HUES64 (cell line): ENCODE results near the gene TSEN34.
"Not testable (repeated sequence)": the region's sequence is repeated elsewhere in the genome, so short reads cannot be mapped to it uniquely, and the experiment has no call there.

Experiments used
- H3K27ac ChIP-seq: 2 replicates; pipeline ENCODE4 v1.7.0; 2013; ENCODE audit warnings: low read depth, low read length, inconsistent platforms
- H3K27me3 ChIP-seq: 2 replicates; pipeline ENCODE4 v1.6.1; 2013; ENCODE audit warnings: mild to moderate bottlenecking, low read length; ENCODE audit not compliant: insufficient read depth
- H3K36me3 ChIP-seq: 2 replicates; pipeline ENCODE4 v1.6.1; 2013; ENCODE audit warnings: mild to moderate bottlenecking, low read length; ENCODE audit not compliant: insufficient read depth
- H3K4me1 ChIP-seq: 2 replicates; pipeline ENCODE4 v1.6.1; 2013; ENCODE audit warnings: mild to moderate bottlenecking, low read length, moderate library complexity; ENCODE audit not compliant: insufficient read depth
- H3K4me3 ChIP-seq: 2 replicates; pipeline ENCODE4 v1.5.1; 2013; ENCODE audit warnings: mild to moderate bottlenecking, low read length, moderate library complexity
- H3K9ac ChIP-seq: 2 replicates; pipeline ENCODE4 v1.6.1; 2013; ENCODE audit warnings: mild to moderate bottlenecking, low read depth, low read length
- H3K9me3 ChIP-seq: 2 replicates; pipeline ENCODE4 v1.6.1; 2013; ENCODE audit warnings: low read depth, low read length; ENCODE audit not compliant: insufficient read depth
- WGBS: fragments of 150-250, 120-280 bp; methylation state at CpG from one replicate; pipeline ENCODE4 v1.1.7; 2013; ENCODE audit warnings: missing lambda C conversion rate; 5-methylcytosine and 5-hydroxymethylcytosine counted together

Gene TSEN34

GRCh38 chr19:54162884-54163283 is 28.2 kb upstream of the TSEN34 start:
- Histone ChIP-seq H3K9me3 (no peaks in the 10 kb centered on the region), H3K27me3 (no peaks in the 10 kb centered on the region), H3K9ac (no peak overlapping the region), H3K27ac (no peak overlapping the region), H3K36me3 (0 out of 2 replicates have a peak, but pooled peaks cover 2% of the 10 kb centered on the region), H3K4me1 (peaks cover 11% of the 10 kb centered on the region; the same call in 1 of the 2 replicates), H3K4me3 (peak overlapping the region; percentile 63)
- WGBS = 92% methylated on average over 14 of the region's 14 CpGs

DNA sequence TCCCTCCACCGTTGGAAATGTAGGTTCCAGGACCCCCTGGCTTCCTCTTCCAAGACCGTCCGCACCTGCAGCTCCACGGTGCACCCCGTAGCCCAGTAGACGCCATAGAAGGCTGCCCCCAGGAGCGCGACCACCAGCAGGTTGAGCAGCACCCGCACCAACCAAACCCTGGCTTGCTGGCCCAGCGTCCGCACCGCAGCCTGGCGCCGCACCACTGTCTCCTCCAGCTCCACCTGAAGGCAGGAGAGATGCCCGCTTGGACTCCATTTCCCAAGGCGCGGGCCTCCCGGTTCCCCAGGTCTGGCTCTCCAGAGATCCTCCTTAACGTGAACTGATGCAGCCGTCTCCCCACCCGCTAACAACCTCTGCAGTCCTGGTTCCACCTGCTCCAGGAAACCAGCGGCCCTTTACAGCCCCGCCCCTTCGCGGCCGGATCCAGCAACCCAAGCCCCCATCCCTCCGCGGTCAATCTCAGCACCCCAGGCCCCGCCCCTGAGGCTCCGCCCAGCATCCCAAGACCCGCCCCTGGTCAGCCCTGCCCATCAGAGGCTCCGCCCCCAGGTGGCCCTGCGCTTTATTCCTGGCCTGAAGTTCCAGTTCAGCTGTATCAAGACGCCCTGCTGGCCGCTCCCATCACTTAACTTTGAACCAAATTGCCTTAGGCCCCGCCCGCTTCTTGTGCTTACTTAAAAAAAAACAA is 26.6 kb upstream of the TSEN34 start:
- Histone ChIP-seq H3K9me3 (no peaks in the 10 kb centered on the region), H3K4me1 (0 out of 2 replicates have a peak, but pooled peaks cover 6% of the 10 kb centered on the region), H3K27ac (no peak overlapping the region), H3K27me3 (no peaks in the 10 kb centered on the region), H3K4me3 (peak overlapping the region; percentile 43), H3K9ac (no peak overlapping the region), H3K36me3 (no peaks in the 10 kb centered on the region)
- WGBS = 33% methylated on average over 35 of the region's 37 CpGs

GRCh38 chr19:54165222-54165621 is 25.9 kb upstream of the TSEN34 start:
- no peaks in the 10 kb centered on the region for H3K27me3 ChIP-seq
- WGBS = 91% methylated on average over 25 of the region's 25 CpGs
- H3K4me1 ChIP-seq = 0 out of 2 replicates have a peak, but pooled peaks cover 6% of the 10 kb centered on the region
- H3K9ac ChIP-seq = no peak overlapping the region
- H3K27ac ChIP-seq = no peak overlapping the region
- H3K4me3 ChIP-seq = no peak overlapping the region
- no peaks in the 10 kb centered on the region for H3K36me3 ChIP-seq
- no peaks in the 10 kb centered on the region for H3K9me3 ChIP-seq

GRCh38 chr19:54168174-54168917 is 22.8 kb upstream of the TSEN34 start:
- Histone ChIP-seq H3K4me1 (no peaks in the 10 kb centered on the region), H3K36me3 (no peaks in the 10 kb centered on the region), H3K9me3 (no peaks in the 10 kb centered on the region), H3K4me3 (no peak overlapping the region), H3K9ac (no peak overlapping the region), H3K27ac (no peak overlapping the region), H3K27me3 (no peaks in the 10 kb centered on the region)
- WGBS = 34% methylated on average over 25 of the region's 25 CpGs

- Histone ChIP-seq H3K9me3 (no peaks in the 10 kb centered on the region), H3K4me3 (no peak overlapping the region), H3K27me3 (no peaks in the 10 kb centered on the region), H3K36me3 (no peaks in the 10 kb centered on the region), H3K9ac (no peak overlapping the region), H3K27ac (no peak overlapping the region), H3K4me1 (no peaks in the 10 kb centered on the region)
- WGBS = 92% methylated on average over 21 of the region's 21 CpGs
These were observed 21.9 kb upstream of the TSEN34 start for GRCh38 chr19:54169149-54169740.

- H3K9me3 ChIP-seq, H3K27me3 ChIP-seq, H3K27ac ChIP-seq, H3K4me3 ChIP-seq, H3K4me1 ChIP-seq, H3K36me3 ChIP-seq, H3K9ac ChIP-seq: not testable (repeated sequence)
- WGBS = 83% methylated on average over 18 of the region's 23 CpGs
These were observed 19.2 kb upstream of the TSEN34 start for GRCh38 chr19:54171736-54172431.

- no peaks in the 10 kb centered on the region for H3K27me3 ChIP-seq
- peaks cover 9% of the 10 kb centered on the region; the same call in 1 of the 2 replicates for H3K36me3 ChIP-seq
- H3K4me1 ChIP-seq = no peaks in the 10 kb centered on the region
- peak within 1 kb of the TSS; percentile 31; the same call in 1 of the 2 replicates for H3K27ac ChIP-seq
- H3K9me3 ChIP-seq = no peaks in the 10 kb centered on the region
- H3K4me3 ChIP-seq = peak within 1 kb of the TSS; percentile 55
- peak within 1 kb of the TSS; percentile 41 for H3K9ac ChIP-seq
- 28% methylated on average over 13 of the region's 13 CpGs for WGBS
These were observed 18.4 kb upstream of the TSEN34 start, which contains the start of gene TMC4 for GRCh38 chr19:54172471-54173358. Gene TMC4, minus strand, starts transcription at chr19:54173160. Its CDS starts 43 bp downstream, at chr19:54173117.

DNA sequence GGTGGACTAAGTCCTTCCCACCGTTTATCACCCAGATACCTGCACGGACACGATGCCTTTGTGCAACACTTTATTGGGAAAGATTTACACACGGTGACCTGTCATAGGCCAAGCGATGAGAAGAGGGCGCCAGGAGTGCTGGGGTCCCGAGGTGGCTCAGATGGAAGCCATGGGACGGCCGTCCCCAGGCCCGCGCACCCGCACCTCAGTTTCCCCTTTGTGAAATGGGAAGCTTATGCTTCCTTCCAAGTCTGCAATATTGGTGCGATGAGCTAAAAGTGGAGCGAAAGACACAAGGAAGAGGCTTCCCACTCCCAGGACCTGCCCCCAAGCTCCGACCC is 17.8 kb upstream of the TSEN34 start:
- Histone ChIP-seq H3K9ac (no peak overlapping the region), H3K36me3 (peaks cover 14% of the 10 kb centered on the region; the same call in 1 of the 2 replicates), H3K4me1 (no peaks in the 10 kb centered on the region), H3K27ac (peak overlapping the region; percentile 29; the same call in 1 of the 2 replicates), H3K4me3 (peak overlapping the region; percentile 26; the same call in 1 of the 2 replicates), H3K9me3 (no peaks in the 10 kb centered on the region), H3K27me3 (no peaks in the 10 kb centered on the region)
- WGBS = 55% methylated on average over 15 of the region's 15 CpGs

GRCh38 chr19:54173951-54174834 is 16.9 kb upstream of the TSEN34 start:
- H3K27ac ChIP-seq = peak overlapping the region; percentile 29; the same call in 1 of the 2 replicates
- no peaks in the 10 kb centered on the region for H3K4me1 ChIP-seq
- no peak overlapping the region for H3K4me3 ChIP-seq
- H3K36me3 ChIP-seq = peaks cover 23% of the 10 kb centered on the region
- no peak overlapping the region for H3K9ac ChIP-seq
- no peaks in the 10 kb centered on the region for H3K9me3 ChIP-seq
- H3K27me3 ChIP-seq = no peaks in the 10 kb centered on the region
- WGBS = 79% methylated on average over 25 of the region's 25 CpGs
